Measurements from ENCODE around the gene ADRM1. TPM values are rescaled to one million over a fixed set of nuclear protein-coding genes. Genes with fewer than 3 reads are reported as not detected.

Gene ADRM1
- polyA plus RNA-seq, 2 of the 4 experiments (the other 2 are of a cell fraction): 87.9 to 130 TPM

DNA sequence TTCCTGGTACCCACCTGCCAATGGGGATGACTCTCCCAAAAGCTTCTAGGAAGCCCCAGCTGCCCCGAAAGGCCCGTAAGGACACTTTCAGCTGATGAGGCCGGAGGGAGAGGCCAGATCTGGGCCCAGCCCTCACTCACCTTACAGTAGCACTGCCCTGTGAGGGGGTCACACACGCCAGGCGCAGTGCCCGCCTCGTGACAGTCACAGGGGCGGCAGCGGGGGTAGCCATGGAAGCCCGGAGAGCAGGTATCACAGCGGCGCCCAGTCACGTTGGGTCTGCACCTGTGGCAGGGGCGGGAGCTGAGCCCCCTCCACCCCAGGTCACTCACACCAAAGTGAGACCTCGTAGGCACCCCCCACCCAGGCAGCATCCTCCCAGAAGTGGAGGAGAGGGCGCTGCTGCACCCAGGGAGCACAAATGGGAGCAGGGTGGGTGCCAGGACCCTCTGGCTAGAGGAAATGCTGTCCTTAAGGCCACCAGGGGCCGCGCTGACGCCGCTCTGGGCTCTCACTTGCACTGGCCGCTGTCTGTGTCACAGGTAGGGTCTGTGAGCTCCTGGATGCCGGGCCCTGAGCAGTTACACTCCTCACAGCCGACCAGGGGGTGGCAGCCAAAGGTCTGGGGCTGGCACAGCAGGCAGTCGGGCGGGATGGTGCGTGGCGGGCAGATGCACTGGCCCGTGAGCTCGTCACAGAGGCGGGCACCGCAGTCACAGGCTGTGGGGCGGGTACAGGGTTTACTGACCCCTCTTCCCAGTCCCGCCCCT, 25.1 kb downstream of the ADRM1 start:
- TF ChIP-seq NFE2L2 (conservative IDR thresholded peaks at IDR 0.05; ENCODE audit: low read length) (no peak), RNF2 (IDR thresholded peaks at IDR 0.05; ENCODE audit: borderline replicate concordance, low read depth) (no peak), HOXB13 (CRISPR knock-in tag; IDR thresholded peaks at IDR 0.05; ENCODE audit: low read depth) (no peak), RAD21 (conservative IDR thresholded peaks at IDR 0.05 in 1 of 2, IDR thresholded peaks at IDR 0.05 in 1 of 2) (no peak; a peak in 1 of 5 replicates), POLR2A (IDR thresholded peaks at IDR 0.05; ENCODE audit: low read length) (no peak), PHF8 (IDR thresholded peaks at IDR 0.05; ENCODE audit: borderline replicate concordance, low read depth) (no peak), SMC3 (IDR thresholded peaks at IDR 0.05) (no peak), JUNB (IDR thresholded peaks at IDR 0.05) (no peak), CBX8 (IDR thresholded peaks at IDR 0.05) (no peak), POLR2AphosphoS2 (conservative IDR thresholded peaks at IDR 0.05; ENCODE audit: low read length) (no peak), TFCP2L1 (CRISPR knock-in tag; IDR thresholded peaks at IDR 0.05) (no peak)
- TF ChIP-seq, protein P1, sequence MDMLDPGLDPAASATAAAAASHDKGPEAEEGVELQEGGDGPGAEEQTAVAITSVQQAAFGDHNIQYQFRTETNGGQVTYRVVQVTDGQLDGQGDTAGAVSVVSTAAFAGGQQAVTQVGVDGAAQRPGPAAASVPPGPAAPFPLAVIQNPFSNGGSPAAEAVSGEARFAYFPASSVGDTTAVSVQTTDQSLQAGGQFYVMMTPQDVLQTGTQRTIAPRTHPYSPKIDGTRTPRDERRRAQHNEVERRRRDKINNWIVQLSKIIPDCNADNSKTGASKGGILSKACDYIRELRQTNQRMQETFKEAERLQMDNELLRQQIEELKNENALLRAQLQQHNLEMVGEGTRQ (IDR thresholded peaks at IDR 0.05): no peak
- TF ChIP-seq, protein P2, sequence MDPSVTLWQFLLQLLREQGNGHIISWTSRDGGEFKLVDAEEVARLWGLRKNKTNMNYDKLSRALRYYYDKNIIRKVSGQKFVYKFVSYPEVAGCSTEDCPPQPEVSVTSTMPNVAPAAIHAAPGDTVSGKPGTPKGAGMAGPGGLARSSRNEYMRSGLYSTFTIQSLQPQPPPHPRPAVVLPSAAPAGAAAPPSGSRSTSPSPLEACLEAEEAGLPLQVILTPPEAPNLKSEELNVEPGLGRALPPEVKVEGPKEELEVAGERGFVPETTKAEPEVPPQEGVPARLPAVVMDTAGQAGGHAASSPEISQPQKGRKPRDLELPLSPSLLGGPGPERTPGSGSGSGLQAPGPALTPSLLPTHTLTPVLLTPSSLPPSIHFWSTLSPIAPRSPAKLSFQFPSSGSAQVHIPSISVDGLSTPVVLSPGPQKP (IDR thresholded peaks at IDR 0.05; ENCODE audit: low read depth, low read length): no peak
- CTCF ChIA-PET: interaction anchor here (0.6 to 2.3 kb wide), 11 partner anchors 16 to 315 kb away, joined by 3 to 6 read pairs (median 5); partner anchors contain the start of gene SLCO4A1
- POLR2A ChIA-PET: no interaction called here
- 84% methylated on average over 10 of the region's 33 CpGs for WGBS (ENCODE audit: missing lambda C conversion rate)
- no peak overlapping the region for H3K27ac ChIP-seq
- no peak overlapping the region for H3K4me3 ChIP-seq
- FAIRE-seq (no peak), ATAC-seq (no peak), DNase-seq (ENCODE audit: low read depth in 1 of 2, low spot score in 1 of 2) (no peak)
- no peaks in the 10 kb centered on the region for H3K9me3 ChIP-seq
- no peaks in the 10 kb centered on the region for H3K4me1 ChIP-seq
- H3K4me2 ChIP-seq: no peak overlapping the region

DNA sequence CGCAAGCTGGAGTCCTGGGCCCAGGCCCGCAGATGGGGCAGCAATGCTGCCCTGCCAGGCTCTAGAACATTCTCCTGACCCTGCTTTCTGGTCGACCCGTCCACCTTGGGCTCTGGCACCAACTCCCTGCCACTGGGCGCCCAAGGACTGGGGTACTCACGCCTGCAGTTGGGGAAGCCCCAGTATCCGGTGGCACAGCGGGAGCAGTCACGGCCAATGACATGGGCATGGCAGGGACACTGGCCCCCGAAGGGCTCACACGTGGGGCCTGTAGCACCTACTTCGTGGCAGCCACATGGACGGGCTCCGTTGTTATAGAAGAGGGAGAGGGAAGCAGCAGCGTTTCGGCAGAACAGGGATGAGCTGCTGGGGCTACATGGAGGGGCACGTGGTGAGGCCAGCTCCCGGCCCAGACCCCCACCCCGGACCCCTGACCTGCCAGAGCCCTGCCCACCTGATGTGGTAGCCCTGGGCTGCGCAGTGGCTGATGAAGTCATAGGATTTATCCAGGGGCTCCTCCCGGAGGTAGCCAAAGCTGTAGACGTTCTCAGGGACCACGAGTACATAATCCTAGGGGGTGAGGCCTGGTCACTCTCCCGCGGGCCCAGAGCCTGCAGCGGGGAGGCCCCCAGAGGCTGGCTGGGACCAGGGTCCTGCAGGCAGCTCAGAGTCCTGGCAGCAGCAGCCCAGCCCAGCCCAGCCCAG, 26.0 kb downstream of the ADRM1 start:
- Histone ChIP-seq H3K9me3 (no peaks in the 10 kb centered on the region), H3K27ac (no peak overlapping the region; a peak in 1 of 6 replicates), H3K4me1 (no peaks in the 10 kb centered on the region), H3K4me3 (no peak overlapping the region), H3K4me2 (no peak overlapping the region)
- FAIRE-seq (no peak), DNase-seq (ENCODE audit: low read depth in 1 of 2, low spot score in 1 of 2) (no peak), ATAC-seq (no peak; a peak in 1 of 6 replicates)
- CTCF ChIA-PET: interaction anchor here (0.9 to 2.3 kb wide), 8 partner anchors 15 to 314 kb away, joined by 3 to 6 read pairs (median 5); partner anchors contain the start of gene SLCO4A1
- TF ChIP-seq EHMT2 (IDR thresholded peaks at IDR 0.05; ENCODE audit: low read depth) (no peak), PHF8 (IDR thresholded peaks at IDR 0.05; ENCODE audit: borderline replicate concordance, low read depth) (no peak), MAZ (IDR thresholded peaks at IDR 0.05; ENCODE audit: borderline replicate concordance, low read depth, low read length) (no peak), SMC3 (IDR thresholded peaks at IDR 0.05) (no peak), FOXS1 (CRISPR knock-in tag; IDR thresholded peaks at IDR 0.05) (no peak), ZC3H11A (IDR thresholded peaks at IDR 0.05) (no peak), HOXB13 (CRISPR knock-in tag; IDR thresholded peaks at IDR 0.05; ENCODE audit: low read depth) (no peak), RAD21 (conservative IDR thresholded peaks at IDR 0.05 in 1 of 2, IDR thresholded peaks at IDR 0.05 in 1 of 2) (no peak), GATA3 (IDR thresholded peaks at IDR 0.05; ENCODE audit: borderline replicate concordance) (no peak), RCOR1 (IDR thresholded peaks at IDR 0.05; ENCODE audit: low read depth, low read length) (no peak), ZNF302 (CRISPR knock-in tag; IDR thresholded peaks at IDR 0.05) (no peak), FOSL2 (IDR thresholded peaks at IDR 0.05) (no peak), FOSL2 (CRISPR knock-in tag; IDR thresholded peaks at IDR 0.05) (no peak), ZFP36 (IDR thresholded peaks at IDR 0.05; ENCODE audit: borderline replicate concordance, partially characterized antibody) (no peak), SREBF2 (IDR thresholded peaks at IDR 0.05) (no peak), CHD2 (IDR thresholded peaks at IDR 0.05; ENCODE audit: low read length, partially characterized antibody) (no peak)
- TF ChIP-seq, protein P3, sequence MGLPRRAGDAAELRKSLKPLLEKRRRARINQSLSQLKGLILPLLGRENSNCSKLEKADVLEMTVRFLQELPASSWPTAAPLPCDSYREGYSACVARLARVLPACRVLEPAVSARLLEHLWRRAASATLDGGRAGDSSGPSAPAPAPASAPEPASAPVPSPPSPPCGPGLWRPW (IDR thresholded peaks at IDR 0.05): no peak
- TF ChIP-seq, protein P4, sequence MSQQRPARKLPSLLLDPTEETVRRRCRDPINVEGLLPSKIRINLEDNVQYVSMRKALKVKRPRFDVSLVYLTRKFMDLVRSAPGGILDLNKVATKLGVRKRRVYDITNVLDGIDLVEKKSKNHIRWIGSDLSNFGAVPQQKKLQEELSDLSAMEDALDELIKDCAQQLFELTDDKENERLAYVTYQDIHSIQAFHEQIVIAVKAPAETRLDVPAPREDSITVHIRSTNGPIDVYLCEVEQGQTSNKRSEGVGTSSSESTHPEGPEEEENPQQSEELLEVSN (IDR thresholded peaks at IDR 0.05; ENCODE audit: borderline replicate concordance, low read depth): no peak
- TF ChIP-seq, protein P1 (IDR thresholded peaks at IDR 0.05): no peak
- TF ChIP-seq, protein P5, sequence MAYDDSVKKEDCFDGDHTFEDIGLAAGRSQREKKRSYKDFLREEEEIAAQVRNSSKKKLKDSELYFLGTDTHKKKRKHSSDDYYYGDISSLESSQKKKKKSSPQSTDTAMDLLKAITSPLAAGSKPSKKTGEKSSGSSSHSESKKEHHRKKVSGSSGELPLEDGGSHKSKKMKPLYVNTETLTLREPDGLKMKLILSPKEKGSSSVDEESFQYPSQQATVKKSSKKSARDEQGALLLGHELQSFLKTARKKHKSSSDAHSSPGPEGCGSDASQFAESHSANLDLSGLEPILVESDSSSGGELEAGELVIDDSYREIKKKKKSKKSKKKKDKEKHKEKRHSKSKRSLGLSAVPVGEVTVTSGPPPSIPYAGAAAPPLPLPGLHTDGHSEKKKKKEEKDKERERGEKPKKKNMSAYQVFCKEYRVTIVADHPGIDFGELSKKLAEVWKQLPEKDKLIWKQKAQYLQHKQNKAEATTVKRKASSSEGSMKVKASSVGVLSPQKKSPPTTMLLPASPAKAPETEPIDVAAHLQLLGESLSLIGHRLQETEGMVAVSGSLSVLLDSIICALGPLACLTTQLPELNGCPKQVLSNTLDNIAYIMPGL (CRISPR knock-in tag; IDR thresholded peaks at IDR 0.05; ENCODE audit: borderline replicate concordance): no peak
- WGBS (ENCODE audit: missing lambda C conversion rate): 94% methylated on average over 23 of the region's 26 CpGs
- POLR2A ChIA-PET: no interaction called here
